Measurements from ENCODE around the gene L3MBTL2.
"Not testable (repeated sequence)": the region's sequence is repeated elsewhere in the genome, so short reads cannot be mapped to it uniquely, and the experiment has no call there.

Gene L3MBTL2

GRCh38 chr22:41241133-41241676, 36.1 kb downstream of the L3MBTL2 start:
- DNase-seq (ENCODE audit: low spot score) = no peak

DNA sequence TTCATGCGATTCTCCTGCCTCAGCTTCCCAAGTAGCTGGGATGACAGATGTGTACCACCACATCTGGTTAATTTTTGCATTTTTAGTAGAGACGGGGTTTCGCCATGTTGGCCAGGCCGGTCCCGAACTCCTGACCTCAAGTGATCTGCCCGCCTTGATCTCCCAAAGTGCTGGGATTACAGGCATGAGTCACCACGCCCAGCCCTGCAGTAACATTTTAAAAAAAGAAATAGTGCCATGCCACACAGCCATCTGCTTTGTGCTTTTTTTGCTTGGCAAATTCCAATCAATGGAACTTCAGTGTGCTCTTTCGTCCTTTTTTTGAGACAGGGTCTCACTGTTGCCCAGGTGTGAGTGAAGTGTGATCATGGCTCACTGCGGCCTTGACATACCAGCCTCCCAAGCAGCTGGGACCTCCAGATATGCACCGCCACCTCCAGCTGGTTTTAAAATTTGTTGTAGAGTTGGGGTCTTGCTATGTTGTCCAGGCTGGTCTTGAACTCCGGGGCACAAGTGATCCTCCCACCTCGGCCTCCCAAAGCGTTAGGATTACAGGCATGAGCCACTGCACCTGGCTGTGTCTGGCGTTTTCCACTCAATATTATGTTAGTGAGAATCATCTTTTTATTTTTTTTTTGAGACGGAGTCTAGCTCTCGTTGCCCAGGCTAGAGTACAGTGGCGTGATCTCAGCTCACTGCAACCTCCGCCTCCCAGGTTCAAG, 37.4 kb downstream of the L3MBTL2 start:
- no peak for DNase-seq (ENCODE audit: low spot score)

DNA sequence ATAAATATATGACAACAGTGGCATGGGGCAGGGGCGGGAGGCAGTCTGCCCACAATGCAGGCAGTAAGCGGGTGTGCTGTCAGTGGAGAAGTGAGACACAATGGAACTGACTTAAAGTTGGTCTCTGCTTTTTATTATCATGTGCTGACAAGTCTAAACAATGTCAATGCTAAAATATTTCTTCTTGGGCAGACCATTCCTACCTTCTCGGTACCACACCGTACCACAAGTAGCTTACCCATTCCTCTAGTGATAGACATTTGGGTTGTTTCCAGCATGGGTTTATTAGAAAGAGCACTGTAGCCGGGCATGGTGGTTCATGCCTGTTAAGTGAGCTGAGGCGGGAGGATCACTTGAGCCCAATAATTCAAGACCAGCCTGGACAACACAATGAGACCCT, 38.2 kb downstream of the L3MBTL2 start:
- no peak for DNase-seq (ENCODE audit: low spot score)

DNA sequence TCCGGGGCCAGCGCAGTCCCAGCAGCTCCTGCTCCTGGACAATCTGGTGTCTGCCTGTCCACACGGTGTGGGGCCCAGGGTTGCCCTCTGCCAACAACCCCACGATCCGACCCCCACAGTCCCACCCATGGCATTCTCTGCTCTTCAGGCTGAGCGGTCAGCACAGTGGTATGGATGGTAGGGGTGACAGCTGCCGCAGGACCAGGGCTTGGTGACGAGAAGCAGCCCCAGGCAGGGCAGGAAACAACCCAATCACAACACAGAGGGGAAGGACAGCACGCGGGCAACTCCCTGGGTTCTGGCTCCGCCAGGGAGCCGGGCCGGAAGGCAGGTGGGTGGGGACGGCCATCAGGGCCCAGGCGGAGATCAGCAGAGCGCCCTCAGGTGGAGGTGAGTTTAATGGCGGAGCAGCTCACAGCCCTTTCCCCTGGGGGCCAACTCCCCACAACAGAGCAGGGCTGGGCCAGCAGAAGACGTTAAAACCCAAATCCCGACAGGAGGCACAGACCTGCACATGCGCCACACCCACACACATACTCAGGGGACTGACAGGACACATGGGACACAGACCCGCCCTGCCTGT, 40.9 kb downstream of the L3MBTL2 start:
- DNase-seq (ENCODE audit: low spot score) = no peak

GRCh38 chr22:41247703-41248102, 42.6 kb downstream of the L3MBTL2 start:
- no peak for DNase-seq (ENCODE audit: low spot score)

DNA sequence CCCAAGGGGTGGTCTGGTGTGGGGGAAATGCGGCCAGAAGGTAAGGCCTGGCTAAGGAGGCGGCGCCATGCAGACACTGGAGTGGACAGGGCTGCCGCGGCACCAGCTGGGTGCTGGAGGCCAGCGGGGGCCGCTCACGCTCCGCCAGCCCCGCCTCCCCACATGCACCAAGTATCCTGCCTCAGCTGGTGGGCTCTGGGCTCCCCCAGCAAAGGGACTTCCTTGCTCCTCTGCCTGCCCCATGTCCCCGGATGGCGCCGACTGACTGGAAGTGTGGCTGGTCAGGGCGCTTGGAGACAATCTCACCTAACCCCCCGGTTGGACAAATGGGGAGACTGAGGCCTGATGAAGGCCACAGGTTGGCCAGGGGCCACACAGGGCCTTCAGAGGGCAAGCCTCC, 43.2 kb downstream of the L3MBTL2 start:
- DNase-seq (ENCODE audit: low spot score) = no peak

DNA sequence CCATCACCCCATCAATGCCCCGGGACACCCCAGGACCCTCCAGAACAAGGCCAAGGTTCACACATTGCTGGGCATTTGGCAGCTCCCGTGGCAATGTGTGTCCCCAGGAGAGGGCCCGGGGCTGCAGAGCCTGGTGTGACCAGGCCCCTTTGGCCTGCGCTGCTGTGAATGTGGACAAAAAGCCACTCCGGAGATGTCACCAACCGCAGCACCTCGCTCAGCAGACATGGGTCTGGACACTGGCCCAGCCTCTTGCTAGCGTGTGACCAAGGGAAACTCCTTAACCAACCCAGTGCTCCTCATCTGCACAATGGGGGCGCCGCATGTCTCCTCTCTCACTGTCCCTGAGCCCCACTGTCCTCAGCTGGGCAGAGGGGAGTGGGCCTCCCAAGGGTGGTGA, 43.6 kb downstream of the L3MBTL2 start:
- no peak for DNase-seq (ENCODE audit: low spot score)

GRCh38 chr22:41249442-41249841, 44.3 kb downstream of the L3MBTL2 start:
- DNase-seq (ENCODE audit: low spot score) = no peak

DNA sequence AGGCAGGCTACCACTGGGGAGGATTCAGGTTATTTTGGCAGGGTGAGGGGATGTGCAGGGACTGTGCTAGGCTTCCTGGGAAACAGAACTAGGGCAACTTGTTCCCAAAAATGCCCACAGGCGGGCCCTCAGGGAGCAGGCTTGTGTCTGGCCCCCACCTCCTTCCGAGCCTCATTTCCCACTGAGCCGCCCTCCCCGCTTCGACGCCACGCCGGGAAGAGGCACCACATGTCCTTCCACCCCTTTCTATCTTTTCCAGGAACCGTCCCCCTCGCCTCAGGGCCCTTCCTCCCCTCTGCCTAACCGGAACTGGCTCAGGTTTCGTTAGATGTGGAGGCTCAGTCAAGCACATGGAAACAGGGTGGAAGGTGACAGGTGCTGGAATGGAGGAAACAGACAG, 45.0 kb downstream of the L3MBTL2 start:
- DNase-seq (ENCODE audit: low spot score) = no peak

DNA sequence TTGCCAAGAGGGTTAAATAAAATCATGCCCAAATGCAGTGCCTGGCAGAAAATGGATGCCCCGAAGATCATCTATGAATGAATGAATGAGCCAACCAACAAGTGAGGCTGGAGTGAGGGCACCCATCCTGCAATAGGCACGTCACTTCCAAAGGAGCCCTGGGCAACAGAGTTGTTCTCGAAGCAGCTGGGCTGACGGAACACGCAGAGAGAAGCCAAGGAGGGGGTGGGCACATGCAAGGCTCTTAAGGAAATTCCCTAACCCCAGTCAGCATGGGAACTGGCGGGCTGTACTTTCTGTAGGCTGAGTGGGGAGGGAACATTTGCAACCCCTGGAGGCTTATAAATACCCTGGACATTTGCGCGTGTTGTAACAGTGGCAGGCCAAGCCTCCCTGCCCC, 47.3 kb downstream of the L3MBTL2 start:
- DNase-seq (ENCODE audit: low spot score) = no peak

DNA sequence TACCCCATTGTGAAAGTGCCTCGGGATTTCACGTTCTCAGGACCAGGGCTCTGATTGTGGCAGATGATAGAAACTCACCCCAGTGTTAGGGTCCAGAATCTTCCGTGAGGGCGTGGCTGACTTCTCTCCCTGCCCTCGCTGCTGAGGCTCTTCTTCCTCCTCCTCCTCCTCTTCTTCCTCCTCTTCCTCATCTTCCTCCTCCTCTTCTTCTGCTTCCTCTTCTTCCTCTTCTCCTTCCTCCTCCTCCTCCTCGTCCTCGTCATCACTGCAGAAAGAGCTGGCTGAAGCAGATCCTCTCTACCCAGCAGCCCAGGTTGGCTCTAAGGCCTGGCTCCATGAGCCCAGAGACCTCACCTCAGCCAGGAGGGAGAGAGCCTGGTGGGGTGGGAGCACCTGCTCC, 49.1 kb downstream of the L3MBTL2 start:
- DNase-seq (ENCODE audit: low spot score) = no peak

GRCh38 chr22:41256254-41257253, 51.4 kb downstream of the L3MBTL2 start:
- DNase-seq (ENCODE audit: low spot score) = peak; percentile 67

- DNase-seq (ENCODE audit: low spot score) = no peak
Observed at GRCh38 chr22:41257696-41258095, 52.6 kb downstream of the L3MBTL2 start.

DNA sequence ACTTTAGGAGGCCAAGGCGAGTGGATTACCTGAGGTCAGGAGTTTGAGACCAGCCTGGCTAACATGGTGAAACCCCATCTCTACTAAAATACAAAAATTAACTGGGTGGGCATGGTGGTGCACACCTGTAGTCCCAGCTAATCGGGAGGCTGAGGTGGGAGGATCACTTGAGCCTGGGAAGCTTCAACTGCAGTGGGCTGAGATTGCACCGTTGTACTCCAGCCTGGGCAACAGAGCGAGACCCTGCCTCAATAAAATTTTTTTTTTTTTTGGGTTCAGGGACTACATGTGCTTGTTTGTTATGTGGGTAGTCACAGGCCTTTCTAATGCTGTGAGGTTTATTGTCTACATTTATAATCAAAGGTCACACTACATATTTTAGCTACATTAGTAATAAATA, 54.6 kb downstream of the L3MBTL2 start:
- DNase-seq (ENCODE audit: low spot score) = not testable (repeated sequence)

DNA sequence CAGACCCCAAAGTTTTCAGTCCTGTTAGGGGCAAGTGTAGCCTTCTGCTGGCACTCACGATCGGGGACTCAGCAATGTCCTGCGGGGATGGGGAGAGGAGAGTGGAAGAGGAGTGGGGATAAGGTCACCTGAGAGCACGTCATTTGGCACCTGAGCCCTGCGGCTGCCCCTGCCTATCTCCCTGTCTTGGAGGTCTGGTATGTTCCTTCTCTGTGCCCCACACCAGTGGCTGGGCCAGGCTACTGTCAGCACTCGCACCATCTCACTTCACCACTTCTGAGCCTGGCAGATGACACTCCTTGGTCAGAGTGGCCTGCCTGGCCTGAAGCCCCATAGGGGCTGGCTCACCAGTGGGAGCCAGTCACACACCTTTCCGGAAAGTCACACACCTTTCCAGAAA, 55.8 kb downstream of the L3MBTL2 start:
- no peak for DNase-seq (ENCODE audit: low spot score)

GRCh38 chr22:41261541-41262249, 56.6 kb downstream of the L3MBTL2 start:
- no peak for DNase-seq (ENCODE audit: low spot score)

- no peak for DNase-seq (ENCODE audit: low spot score)
Observed at GRCh38 chr22:41262250-41262765, 57.2 kb downstream of the L3MBTL2 start.

- no peak for DNase-seq (ENCODE audit: low spot score)
Observed at GRCh38 chr22:41263704-41264103, 58.6 kb downstream of the L3MBTL2 start.

- DNase-seq (ENCODE audit: low spot score) = no peak
Observed at GRCh38 chr22:41264408-41264941, 59.4 kb downstream of the L3MBTL2 start.

DNA sequence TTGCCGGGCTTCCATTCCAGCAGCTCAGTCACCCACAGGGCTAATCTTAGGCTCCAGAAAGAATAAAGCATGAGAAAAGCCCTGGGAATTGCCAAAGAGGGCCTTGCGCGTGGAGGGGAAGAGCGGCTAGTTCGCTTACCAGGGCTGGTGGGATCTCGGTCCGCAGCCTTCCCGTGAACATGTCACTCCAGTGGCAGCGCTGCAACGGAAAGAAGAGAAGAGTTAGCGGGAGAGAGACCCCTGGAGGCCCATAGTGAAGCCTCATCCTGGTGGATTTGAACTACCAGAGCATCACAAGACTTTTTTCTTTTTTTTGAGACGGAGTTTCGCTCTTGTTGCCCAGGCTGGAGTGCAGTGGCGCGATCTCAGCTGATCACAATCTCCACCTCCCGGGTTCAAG, 62.8 kb downstream of the L3MBTL2 start:
- DNase-seq (ENCODE audit: low spot score) = no peak

- DNase-seq (ENCODE audit: low spot score) = no peak
Observed at GRCh38 chr22:41271787-41272186, 66.7 kb downstream of the L3MBTL2 start.
